OCI-M1 (cell line): ENCODE data around the gene MTMR11.
A peak's percentile ranks its signal among the peaks of the same experiment; 100 is the strongest.

Experiments
- DNase-seq: peaks from one replicate; lab custom pipeline; 2025; lab: John Stamatoyannopoulos, UW

MTMR11 gene

GRCh38 chr1:149936992-149937705, 470 bp upstream of the MTMR11 start:
- peak; percentile 48 for DNase-seq

DNA sequence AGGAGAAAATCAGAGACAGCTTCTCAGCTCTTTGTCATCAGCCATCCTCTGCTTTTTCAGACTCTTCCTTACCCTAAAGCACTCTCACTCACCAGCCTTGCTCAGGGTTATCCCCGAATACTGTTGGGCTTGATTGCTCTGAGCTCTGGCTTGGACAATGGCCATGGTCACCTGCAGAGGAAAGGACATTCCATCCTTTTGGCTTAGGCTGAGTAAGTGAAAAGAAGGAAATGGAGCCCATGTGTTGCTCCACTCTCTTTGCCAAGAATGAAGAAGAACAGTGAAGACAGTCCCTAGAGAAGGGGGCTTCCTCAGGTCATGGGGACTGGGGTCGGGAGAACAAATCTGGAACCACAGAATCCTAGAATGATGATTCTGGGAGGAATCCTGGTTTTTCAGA, 2.3 kb downstream of the MTMR11 start:
- no peak for DNase-seq

GRCh38 chr1:149933208-149933607, 3.5 kb downstream of the MTMR11 start:
- no peak for DNase-seq

GRCh38 chr1:149932474-149932873, 4.2 kb downstream of the MTMR11 start:
- DNase-seq, result no peak

GRCh38 chr1:149931212-149931790, 5.4 kb downstream of the MTMR11 start:
- DNase-seq, result no peak

DNA sequence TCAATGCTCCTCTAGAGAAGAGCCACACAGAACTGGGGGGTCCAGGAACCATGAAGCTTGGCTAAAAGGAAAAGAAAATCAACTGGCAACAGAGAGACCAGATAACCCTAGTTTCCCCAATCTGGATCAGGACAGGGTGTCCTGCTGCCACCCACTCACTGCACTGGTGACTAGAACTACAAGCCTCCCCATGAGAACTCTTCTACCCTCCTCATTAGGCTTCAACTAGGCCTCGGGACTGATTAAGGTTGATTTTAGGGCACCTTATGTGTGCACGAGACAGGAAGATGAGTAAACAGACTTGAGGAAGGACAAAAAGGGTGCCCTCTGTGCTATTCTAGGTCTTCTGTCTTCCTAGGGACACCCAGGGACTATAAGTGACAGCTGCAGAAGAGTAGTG, 6.8 kb downstream of the MTMR11 start:
- no peak for DNase-seq

- no peak for DNase-seq
Measured at GRCh38 chr1:149928401-149928724, 8.3 kb downstream of the MTMR11 start.

DNA sequence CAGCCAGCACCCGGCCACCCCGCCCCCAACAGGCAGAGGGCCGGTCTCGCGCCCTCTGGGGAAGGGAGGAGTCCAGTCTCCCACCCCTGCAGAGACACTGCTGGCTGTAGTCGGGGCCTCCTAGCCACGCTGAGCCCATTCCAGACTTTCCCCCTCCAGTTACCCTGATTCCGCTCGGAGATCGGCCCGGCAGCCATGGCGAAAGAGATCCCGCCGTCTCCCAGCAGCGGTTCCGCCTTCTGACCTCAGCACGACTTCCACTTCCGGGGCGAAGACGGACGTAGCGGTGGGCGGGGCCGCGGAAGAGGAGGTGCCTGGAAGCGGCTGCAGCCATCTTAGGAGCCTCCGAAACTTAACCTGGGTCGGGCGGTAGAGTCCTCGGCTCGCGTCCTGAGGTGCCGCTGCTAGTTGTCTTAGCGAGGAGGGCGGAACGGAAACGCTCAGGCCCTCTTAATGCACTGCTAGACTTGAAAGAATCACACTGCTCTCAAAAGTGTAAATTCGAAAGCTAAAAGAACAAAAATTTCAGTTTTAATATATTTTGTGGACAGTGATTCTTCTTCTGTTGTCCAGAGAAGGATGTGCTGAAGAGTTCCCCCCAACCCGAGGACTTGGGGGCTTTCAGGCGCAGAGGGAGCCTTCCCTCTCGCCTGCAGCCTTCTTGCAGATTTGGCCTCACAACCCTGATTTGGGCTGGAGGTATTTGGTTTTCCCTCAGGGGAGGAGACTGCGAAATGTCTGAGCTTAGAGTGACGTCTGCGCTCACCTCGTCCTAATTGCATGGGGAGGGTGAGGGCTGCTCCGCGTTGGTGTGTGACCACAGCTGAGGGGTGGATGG, 8.9 kb downstream of the MTMR11 start, which contains the start of gene SF3B4:
SF3B4 (minus strand) TSS at position 241 of the 838 bp plus-strand sequence; CDS start at position 197, 44 bp downstream.
- DNase-seq, result peak; percentile 97

DNA sequence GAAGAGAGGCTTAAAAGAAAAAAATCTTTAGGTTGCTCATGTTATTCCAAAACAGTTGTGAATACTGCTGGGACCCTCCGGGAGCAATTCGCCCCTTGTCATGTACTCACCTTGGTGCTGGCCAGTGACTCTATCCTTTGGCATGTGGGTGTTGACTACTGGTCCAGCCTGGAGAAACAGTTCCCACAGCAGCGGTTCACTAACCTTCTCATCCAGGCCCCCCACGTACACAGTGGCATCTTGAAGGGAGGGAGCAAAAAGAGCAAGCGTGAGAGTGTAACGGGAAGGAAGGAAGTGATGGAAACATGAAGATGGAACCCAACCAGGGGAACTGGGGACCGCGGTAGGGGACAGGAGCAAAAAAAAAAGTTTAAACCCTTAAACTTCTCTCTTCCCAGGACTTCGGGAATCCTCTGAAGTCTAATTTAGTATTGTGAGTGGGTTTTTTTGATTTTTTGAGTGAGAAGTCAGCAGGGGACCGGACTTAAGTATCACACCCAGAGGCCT, 9.6 kb downstream of the MTMR11 start:
- DNase-seq, result no peak

DNA sequence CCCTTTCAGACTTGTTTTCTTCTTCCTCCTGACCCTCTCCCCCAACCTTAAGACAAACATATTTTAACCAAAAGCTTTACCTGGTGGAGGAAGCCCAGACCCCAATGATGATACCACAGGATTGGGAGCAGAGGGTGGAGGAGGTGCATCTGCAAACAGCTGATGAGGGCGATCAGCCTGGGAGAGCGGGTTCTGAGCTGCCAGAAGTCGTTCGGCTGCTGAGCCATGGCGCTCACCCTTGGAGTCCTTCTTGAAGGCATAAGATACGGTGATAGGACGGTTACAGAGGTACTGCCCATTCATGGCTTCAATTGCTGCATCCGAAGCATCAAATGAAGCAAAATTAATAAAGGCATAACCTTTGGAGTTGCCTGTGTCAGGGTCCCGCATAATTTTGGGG, 10.4 kb downstream of the MTMR11 start:
- no peak for DNase-seq

DNA sequence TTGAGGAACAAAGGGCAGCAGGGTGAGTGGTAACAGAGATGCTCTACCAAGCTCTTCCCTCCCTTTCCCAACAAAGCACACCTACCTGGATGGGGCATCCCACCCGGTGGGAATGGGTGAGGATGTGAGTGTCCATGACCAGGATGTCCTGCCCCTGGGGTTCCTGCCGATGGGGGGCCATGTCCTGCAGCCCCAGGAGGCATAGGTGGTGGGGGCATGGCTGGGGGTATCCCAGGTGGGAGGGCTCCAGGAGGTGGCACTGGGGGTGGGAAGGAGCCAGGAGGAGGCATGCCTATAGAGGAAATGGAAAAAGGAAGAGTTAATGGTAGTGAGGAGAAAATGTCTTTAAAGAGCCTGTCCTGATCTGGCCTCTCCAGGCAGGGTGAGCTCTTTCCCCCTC, 10.9 kb downstream of the MTMR11 start:
- DNase-seq, result no peak

DNA sequence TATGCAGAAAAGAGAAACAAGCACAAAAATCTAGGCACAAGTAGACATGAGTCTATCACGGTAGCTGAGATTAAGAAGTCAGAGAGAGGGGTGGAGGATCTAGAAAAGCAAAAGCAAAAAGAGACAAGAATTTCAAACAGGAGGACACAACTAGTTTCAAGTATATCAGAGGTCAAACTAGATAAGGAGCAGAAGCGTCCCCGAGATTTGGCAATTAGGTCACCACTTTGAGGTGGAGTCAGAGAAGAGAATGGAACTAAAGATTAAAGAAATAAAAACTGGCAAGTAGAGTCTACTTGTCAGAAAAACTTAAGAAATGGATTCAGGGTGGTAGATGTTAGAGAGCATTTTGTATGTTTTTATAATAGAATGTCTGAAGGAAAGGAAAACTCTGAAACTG, 11.3 kb downstream of the MTMR11 start:
- no peak for DNase-seq

DNA sequence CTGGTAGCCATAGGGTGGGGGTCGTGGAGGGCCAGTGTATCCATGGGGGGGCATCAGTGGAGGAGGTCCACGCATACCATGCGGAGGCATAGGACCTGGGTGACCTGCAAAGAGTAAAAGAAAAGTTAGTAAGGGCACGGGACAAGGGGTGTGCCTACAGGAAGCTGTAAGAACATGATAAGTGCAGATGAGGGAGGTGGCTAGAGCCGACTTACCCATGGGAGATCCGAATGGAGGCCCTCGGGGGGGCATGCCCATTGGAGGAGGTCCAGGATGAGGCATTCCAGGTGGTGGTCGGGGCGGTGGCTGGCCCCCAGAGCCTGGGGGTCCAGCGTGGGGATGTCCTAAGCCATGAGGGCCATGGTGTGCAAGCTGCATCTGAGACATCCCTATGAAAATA, 13.1 kb downstream of the MTMR11 start:
- DNase-seq, result no peak

DNA sequence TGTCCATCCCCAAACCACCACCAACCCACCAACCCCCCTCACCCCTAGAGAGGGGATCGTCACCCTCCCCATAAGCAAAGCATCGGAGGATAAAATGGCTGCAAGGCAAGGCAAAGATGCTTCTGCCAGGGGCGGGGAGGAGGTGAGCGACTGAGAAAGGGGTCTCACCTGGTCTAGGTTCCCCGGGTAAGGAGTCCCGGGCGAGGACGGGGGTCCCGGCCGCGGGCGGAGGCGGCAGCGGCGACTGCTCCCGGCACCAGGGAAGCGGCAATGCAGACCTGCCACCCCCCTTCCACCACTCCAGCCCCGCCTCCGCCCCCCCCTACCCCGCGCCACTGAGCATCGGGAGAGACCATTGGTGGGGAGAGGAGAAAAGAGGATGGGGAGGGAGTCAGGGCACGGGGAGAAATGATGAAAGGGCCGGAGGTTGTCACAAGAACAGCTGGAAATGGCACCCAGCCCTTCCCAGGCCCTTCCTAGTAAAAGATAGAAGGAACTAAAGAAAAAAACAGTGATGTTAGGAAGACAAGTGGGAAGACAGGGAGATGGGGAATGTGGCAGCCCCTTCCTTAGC, 19.0 kb downstream of the MTMR11 start, which contains the start of gene SV2A:
SV2A (minus strand) TSS at position 274 of the 574 bp plus-strand sequence. CDS start 4,004 bp downstream, outside the sequence.
- DNase-seq, result no peak

GRCh38 chr1:149916898-149917252, 19.8 kb downstream of the MTMR11 start:
- DNase-seq, result no peak

- DNase-seq, result no peak
Measured at GRCh38 chr1:149916193-149916897, 20.3 kb downstream of the MTMR11 start.

- DNase-seq, result no peak
Measured at GRCh38 chr1:149915429-149916192, 21.1 kb downstream of the MTMR11 start.

DNA sequence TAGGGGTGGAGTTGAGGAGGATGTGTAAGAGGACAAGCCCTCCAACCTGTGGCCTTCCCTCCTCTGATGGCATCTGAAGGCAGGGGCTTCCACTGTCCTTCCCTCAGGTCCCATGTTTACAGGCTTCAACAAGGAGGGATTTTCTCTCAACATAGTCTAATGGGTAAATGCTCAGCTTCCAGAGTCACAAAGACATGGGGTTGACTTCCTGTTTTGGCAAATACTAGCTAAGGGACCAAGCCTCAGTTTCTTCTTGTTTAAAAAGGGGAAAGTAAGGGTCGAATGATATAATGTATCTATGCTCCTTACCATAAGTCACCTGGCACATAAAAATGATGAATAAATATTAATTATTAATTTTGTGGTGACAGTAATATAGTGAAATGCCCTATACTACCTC, 22.1 kb downstream of the MTMR11 start:
- DNase-seq, result no peak

DNA sequence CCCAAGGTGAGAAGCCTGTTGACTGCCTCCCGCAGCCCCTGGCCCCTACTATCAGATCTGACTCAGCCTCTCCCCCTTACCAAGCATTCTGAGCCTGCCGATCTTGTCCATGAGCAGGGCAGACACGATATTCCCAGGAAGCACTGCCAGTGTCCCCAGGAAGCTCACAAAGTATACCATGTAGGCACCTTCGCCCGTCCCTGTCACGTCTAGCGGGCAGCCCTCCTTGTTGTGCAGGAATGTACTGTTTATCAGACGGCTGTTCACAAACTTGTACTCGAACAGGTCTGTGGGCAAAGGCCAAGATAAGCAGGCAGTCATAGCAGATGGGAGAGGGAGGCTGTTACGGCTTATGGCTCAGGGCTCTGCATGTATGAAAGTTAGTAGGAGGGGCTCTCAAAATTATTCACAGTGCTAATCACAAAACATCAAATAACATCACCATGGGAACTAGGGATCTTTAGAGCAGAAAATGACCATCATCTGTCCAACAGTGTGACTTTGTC, 30.1 kb downstream of the MTMR11 start:
- DNase-seq, result peak; percentile 61

DNA sequence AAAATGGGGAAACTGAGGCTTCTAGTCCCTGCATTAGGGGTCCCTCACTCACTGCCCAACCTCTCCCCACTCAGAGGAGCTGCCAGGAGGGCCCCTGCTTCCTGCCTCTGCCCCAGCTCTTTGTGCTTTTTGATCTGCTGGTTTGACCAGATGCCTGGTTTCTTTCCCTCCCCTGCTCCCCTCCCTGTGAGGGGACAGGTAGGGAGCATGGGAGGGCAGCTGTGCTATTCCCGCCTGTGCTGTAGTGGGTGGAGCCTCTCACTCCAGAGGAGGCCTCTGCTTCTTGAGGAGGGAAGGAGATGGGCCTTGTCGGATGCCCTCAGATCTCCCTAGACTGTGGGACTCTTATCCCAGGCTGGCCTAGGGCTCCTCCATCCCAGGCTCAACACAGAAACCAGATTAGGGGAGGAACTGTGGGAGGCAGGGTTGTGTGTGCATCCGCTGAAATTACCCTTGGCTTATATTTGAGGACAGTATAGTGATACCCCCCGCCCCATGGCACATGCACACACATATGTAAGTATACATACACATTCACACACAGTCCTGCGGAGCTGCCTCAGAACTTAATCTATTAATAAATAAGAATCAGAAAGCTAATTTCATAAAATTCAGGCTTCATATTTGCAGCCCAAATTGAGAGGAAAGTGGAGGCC, 32.7 kb downstream of the MTMR11 start:
- DNase-seq, result no peak
